HG03135 (cell line): ENCODE data around the gene GREM1.
A peak's percentile ranks its signal among the peaks of the same experiment; 100 is the strongest.

Experiments used
- ATAC-seq: cut with Tn5 transposase; IDR thresholded peaks from one replicate; pipeline ENCODE4 v1.9.1; 2021; ENCODE audit warnings: mild to moderate bottlenecking, moderate library complexity; ENCODE audit not compliant: unreplicated experiment

The GREM1 gene

DNA sequence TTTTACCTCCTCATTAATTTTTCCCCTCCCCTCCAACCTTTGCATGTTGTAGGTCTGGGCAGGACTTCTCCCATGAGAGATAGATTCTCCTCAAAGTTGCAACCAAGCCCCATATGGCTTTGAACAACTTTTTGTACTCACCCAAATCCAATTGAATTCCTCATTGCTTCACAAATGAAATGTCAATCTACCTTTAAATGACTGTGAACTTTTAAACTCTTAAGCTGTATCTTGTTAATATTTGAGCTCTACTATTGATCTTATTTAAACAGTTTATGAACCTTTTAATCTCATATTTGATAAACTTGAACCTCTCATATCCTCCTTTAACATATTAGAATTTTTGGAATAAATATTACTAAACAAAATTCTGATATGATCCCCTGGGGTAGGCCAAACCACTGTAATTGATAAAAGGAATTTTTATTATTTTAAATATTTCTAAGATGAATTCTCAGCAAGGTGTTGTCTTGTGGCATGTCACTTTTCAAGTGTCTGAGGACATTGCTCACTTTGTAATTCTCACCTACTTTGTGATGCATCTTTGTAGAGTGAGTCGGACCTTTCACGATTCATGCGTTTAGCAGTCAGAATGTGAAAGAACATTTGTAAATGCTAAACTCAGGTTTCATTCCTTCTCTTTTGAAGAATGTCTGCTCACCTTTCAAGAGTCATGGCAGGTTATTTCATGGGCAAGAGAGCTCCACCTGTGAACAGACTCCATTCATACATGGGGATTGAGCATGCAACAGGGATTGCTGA lies 23.4 kb upstream of the GREM1 start:
- no peak for ATAC-seq

DNA sequence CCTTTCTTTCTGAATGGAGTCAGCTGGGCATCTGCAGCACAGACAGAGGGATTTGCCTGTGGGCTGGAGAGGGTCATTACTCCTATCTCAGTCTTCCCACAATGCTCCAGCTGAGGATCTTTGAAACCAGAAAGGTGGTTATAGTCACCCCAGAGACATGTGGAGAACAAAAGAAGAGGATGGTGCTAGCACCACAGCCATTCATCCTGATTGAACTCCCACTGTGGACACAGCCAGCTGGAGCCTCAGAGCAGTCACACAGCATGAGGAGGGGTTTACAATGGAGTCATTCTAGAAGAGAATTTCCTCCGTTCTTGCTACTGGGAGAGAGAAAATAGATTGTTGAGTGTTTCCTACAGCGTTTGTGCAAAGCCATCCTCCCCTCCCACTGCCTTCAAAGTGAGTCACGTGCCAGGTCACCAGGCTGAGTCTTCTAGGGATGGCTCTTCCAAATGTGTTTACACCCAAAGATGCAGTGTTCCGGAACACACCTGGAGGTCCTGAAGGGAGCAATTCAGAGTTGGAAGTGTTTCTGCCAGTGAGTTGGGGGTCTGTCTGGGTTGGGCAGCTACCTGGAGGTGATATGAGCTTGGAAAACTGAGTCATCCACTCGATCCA lies 18.9 kb upstream of the GREM1 start:
- no peak for ATAC-seq

DNA sequence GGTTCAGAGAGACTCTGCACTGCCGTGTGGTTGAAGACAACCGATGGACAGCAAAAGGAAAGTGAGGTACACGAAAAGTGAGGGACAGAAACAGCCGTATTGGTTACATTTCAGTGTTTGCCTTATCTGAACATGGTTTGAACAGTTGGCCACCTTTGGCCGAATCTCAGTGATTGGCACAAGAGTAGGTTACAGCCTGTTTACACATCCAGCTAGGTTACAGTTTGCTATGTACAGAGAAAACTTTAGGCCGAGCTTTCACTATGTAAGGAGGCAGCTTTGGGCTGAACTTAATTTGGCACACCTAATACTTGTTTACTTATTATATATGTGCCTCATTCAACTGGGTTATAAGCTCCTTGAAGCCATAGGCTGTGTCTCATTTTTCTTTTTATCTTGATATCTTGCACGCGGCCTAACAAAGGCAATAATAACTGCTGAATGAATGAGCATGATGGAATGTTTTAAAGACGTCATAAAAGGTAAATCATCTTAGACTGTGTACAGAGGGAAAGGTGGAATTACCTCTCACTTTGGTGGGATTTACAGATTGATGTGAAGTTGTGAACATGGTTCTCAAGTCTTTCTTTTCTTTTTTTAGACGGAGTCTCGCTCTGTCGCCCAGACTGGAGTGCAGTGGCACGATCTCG lies 17.2 kb upstream of the GREM1 start:
- ATAC-seq, result no peak

DNA sequence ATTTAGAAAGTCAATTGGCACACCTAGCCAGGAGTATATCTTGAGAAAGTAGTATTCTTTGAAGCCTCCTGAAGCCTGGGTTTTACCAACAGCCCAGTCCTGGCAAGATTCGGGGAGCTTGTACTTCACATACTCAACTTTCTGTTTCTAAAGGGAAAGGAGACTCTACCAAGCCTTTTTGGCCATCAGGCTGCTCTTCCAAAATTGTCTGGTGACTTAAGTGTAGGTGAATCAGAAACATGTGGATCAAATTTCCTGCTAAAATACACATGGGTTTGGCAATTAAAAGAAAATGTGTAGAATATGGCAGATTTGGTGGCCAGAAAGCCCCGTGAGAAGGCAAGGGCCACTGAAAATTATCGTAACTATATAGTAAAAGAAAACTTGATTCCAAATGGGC lies 15.9 kb upstream of the GREM1 start:
- no peak for ATAC-seq

DNA sequence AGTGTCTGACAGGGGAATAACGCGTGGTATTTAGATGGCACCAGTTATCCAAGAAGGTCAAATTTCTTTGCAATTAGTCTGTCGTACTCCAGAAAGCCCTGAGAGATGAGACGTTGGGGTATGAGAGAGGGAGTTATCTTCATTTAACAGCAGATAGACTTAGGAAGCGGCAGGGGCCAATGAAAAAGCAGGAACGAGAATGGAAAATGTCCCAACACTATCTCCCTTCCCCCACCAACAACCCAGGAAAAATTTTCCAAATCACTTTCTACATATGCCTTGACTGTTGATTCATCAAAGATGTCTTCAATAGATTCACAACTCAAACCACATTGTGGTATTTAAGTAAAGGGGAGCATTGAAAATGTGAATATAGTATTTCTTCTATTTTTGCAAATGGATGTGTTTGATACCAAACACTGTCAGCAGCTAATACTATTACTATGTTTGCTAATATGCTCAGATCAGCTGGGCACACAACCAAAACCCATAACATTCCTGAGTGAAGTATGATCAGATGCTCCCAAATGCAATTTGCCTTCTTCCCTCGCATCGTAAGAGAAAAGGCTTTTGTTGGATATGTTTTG lies 13.3 kb upstream of the GREM1 start:
- ATAC-seq, result no peak

DNA sequence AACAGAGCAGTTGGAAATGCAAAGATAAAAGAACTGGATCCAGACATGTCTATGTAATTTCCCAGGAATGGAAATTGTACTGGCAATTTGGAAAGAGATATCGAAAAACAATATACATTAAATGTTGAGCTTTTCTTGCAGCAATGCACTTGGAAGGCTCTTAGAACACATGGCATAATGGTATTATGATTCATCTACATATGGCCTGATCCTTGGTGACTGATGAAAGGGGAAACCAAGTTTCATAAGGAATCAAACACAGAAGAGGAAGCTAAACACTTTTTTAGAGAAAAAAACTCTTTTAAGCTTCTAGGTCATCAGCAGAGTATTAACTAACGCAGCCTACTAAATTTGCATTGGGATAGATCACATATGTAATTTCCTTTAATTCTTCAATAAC lies 12.4 kb upstream of the GREM1 start:
- no peak for ATAC-seq

DNA sequence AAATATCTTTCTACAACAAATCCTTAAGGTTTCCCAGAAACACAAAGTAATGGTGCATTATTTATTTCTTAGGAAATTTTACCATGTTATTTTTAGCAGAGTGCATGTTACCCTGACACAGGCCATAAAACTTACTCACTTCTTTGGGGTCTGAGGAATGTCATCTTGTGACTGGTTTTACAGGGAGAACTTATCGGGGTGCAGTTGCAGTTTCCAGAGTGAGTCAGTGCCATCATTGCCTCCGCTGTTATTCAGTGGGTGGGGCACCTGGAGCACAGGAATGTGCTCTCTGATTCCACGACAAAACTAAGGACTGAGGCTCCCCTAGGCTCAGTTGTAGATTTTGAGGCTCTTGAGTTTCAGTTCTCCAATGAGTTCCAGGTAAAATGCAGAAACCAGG lies 11.1 kb upstream of the GREM1 start:
- ATAC-seq, result no peak

DNA sequence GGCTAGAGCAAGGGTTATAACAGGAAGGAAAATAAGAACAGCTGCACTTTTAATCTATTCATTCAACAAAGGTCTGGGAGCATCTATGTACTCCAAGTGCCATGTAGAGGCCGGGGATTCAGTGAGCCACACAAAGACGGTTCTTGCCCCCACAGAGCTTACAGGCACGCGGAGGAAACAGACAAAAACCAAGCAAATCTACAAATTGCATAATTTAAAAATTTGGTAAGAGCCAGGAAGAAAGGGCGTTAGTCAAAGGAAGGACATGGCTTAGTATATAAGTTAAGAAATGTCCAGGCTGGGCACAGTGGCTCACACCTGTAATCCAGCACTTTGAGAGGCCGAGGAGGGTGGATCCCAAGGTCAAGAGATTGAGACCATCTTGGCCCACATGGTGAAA lies 10.4 kb upstream of the GREM1 start:
- ATAC-seq, result no peak

DNA sequence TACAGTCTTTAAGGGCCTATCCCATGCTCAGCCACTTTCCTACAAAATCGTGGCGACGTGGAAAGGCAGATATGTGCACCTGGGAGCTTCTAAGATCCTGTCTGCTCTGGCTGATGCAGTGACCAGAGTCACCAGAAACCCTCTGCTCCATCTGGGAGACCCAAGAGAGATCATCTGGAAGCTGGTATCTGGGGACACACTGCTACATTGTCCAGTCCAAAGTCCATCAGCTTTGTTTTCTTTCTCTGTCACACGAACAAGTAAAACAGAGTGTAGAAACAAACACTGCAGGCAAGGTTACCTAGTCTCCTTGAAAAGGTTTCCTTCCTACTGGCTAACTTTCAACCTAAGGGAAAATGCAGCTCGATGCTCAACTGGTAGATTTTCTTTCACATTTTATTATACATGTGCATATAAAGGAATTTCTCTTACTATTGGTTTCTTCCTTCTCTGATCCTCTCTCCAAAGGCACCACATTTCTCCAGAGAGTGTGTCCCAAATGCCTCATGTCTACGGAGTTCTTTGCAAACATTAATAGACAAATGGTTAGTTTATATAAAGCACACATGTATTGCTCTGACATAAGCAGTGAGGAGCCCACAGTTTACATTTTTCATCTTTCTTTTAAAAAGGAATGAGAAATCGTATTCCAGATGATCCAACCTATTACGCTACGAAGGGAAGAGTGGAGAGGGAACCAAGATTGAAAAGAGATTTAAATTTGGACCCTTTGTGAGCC lies 8.3 kb upstream of the GREM1 start:
- ATAC-seq, result no peak

DNA sequence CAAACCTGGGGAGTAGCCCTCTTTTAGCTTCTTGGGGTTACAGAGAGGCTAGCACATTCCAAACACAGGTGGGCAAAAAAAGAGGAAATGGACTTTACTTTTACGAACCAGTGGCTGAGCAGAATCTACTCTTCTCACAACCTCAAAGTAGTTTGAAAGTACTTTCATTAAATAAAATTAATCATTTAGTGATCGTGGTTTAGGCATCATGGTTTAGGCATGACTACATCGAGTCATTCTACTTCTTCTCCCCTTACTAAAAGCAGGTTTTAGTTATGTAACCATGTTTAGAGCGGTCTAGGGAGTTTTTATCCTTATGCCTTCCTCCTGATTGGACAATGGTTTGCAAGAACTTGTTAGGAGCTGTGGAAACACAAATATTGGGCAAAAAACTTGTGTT lies 2.5 kb upstream of the GREM1 start:
- ATAC-seq, result peak; percentile 70

DNA sequence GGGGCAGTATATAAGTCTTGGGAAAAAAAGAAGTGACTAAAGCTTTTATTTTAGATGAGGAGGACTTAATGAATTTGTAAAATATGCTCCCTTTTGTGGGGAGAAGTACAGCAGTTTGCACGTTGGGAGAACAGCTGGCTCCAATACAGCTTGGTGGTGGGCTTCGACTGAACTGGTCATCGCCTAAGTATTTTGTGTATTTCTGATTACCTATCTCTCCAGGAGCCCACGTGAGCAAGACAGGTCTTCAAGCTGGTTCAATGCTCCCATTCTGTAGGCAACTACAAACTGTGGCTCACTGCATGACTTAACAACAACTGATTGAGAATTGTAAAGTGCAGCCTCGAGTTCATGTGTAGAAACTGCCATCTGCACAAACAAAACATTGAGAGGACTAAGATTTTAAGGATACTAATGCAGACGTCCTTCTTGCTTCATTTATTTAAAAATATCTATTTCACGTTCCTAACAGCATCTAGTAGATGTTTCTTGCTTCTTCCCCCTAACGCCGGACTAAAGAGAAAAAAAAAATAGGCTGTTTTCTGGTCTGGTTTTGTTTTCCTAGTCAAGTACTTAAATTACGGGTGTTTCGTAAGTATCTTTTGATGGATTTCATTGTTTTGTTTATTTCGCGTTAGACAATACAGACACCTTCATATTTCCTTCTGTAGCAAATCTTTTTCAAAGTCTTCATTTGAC lies 1.4 kb upstream of the GREM1 start:
- no peak for ATAC-seq

DNA sequence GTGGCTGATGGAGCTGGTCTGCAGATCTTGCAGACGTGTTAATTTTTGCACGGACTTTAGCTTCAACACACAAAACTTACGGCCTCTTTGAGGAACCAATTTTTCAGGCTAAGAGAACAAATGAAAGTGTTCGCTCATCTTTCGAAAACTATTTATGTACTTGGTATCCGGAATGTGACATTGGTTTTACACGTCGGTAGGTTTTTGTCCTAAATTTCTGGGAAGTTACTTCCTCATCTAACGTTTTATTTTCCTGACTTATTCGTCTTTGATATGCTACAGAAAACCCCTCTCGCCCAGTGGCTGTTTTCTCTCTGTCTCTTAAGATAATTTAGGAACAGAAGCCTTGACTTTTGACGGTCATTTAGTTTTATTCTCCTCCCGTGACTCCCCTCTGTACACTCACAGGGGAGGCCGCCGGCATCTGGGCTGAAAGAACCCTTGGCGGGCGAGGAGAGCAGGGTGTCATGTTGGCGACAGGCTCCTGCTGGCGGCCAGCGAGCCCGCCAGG lies 834 bp upstream of the GREM1 start:
- ATAC-seq, result no peak

DNA sequence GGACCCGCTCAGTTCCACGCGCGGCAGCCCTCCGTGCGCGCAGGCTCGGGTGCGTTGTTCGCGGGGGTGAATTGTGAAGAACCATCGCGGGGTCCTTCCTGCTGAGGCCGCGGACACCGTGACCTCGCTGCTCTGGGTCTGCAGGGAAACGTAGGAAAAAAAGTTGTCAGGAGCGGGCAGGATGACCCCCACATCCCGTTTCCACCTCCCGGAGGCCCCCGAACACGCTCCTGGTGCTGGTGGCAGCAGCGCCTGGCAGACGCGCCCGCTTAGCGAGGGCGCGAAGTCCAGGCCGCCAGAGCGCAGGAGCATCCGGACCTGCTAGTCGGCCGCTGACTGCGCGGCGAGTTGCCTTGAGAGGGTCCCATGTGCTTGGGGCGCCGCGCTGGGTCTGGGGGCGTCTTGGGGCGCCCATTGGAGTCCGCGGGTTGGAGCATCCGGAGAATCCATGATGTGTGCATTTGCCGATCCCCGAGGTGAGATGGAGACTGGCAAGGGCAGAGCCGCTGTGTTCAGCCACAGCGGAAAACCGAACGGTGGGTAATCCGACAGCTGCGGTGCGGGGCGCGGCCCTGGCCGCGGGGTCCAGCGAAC lies 520 bp downstream of the GREM1 start:
- ATAC-seq, result no peak

DNA sequence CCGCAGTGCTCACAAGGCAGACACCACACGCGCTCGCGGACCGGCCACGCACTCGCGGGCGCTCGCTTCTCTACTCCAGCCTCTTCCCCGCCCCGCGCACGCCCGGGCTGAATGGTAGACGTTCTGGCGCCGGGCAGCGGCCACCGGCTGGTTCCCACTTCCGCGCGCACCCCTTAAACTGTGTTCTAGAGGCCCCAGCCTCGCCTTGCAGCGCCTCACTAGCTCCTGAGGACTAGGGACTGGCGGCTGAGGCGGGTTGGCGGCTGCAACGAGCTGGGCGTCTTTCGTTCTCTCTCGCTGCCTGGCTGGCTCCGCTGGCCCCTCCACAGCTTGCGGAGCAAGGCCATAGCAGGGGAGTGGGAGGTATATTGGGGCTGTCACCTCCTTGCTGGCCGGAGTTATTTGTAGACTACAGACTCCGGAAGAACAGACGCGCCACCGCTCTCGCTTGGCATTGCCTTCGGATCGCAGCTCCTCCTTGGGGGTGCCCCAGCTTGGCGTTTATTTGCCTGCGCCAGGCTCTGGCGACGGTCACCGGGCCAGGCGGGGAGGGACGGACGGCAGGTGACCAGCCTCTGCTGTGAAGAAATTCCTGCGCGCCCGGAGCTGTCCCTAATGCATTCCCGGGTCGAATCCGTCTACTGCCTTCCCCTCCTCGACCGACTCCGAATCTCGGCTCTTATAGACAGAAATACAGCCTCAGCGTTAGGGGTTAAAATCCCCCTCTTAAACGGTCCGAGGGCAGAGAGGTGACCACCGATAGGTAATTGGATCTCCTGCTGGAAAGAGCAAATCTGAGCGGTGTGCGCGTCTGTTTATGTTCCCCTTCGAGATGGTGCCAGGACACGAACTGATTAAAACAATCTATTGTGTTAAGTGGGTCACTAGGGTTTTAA lies 1.3 kb downstream of the GREM1 start:
- ATAC-seq, result no peak

DNA sequence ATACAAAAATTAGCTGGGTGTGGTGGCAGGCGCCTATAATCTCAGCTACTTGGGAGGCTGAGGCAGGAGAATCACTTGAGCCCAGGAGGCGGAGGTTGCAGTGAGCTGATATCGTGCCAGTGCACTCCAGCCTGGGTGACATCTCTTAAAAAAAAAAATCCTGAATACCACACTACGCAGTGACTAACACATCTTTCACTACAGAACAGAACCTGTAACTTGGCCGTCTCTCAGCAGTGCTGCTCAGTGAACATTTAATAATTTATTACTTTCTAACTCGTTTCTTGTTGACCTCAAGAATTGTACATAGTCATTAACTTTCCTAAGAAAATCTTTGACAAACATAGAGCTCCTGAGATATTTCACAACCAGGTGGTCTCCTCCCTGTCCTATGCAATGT lies 3.8 kb downstream of the GREM1 start:
- ATAC-seq, result no peak

DNA sequence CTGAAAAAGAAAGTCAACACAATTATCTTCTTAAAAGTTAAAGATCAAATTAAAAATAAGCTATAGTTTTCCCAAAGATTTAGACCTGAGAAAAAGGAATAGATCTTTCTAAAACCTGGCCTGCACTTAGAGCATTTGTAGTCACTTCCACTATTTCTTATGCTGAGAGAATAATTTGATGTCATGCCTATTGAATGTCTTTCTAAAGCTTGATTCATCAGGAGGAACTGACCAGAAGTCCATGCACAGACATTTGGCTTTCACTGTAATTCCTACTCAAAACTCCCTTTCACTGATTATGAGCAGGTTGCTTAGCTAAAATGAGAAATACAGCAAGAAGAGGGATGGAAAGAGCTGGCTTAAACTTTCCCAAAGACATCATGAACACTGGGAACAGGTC lies 4.3 kb downstream of the GREM1 start:
- no peak for ATAC-seq

DNA sequence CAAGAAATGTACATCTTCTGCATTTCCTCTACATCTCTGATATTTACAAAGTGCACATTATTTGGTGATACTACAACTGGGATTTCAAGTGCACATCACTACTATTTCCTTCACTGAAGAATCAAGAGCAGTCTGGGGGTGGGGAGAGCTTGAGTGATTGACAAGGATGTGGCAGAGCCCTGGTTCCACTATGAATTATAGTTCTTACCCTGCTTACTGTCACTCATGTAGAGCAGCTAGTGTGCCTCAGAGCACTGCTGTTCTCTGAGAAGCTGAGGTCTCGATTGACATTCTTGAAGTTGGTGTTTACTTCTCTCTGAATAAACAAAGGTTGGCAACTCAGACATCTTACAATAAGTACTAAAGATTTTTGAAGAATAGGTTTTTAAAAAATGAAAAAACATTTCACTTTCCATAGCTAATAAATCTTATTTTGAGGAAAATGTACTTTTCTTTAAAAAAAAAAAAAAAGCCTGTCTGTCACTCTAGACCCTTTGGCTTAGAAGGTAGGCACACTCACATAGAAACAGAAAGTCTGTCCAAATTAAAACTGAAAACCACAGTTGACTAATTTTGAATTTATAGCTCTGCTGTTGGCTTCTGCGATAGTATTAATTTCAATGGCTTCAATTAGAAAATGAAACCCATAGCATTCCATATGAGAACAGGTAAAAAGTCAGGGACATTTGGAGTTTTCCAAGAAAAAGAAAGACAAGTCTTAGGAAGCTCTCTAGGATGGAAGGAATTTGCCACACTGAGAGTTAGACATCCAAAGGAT lies 5.6 kb downstream of the GREM1 start:
- peak; percentile 88 for ATAC-seq

DNA sequence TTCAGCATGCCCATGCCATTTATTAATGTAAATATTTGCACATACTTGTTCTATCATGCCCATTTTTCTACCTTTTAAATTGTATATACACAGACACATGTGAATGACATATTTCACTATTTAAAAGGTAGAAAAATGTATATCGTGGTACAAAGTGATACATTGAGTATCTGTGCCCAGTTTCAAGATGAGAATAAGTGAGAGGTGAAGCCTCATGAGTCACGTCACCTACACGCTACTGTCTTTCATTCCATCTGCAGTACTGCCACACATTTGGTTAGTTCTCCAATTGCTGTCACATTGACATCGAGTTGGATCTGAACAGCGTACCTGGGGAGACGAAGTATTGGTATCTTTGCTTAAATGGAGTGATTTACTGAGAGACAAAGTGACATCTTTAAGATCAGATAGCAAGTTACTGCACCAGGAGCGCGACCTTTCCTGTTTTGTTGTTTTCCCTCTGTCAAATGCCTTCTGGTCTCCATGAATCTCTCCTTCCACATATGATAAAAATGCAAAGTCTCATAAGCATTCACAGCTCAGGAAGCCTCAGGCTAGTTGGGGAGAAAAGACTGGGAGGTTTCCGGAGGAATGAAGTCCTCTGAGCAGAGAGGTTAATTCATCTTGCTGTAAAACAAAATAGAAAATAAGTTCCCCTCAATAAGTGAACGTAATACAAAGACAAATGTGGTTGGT lies 12.0 kb downstream of the GREM1 start:
- no peak for ATAC-seq
